Stimulated activated CD4-positive, alpha-beta T cell treated with anti-CD3 and anti-CD28 coated beads, Interleukin-2, amount 100 ng/mL, for 24 hours (primary cell): Measurements from ENCODE around the gene NSD2.
"Not testable (repeated sequence)": the region's sequence is repeated elsewhere in the genome, so short reads cannot be mapped to it uniquely, and the experiment has no call there.

ENCODE experiments used
- DNase-seq, 2 donors: peaks; one replicate each; pipeline ENCODE4 v3.0.0-alpha.2; 2020

The NSD2 gene

GRCh38 chr4:2008671-2008920 is 137.4 kb downstream of the NSD2 start:
- no peak for DNase-seq

- DNase-seq: peak; percentile 95
Measured at GRCh38 chr4:2008921-2009650, 137.9 kb downstream of the NSD2 start, which contains the start of gene NELFA. NELFA (minus strand) TSS chr4:2008974; CDS start chr4:2008959, 15 bp downstream.

- peak; percentile 50 to 65 for DNase-seq
Measured at GRCh38 chr4:2009651-2010233, 138.5 kb downstream of the NSD2 start.

GRCh38 chr4:2011583-2011982 is 140.4 kb downstream of the NSD2 start:
- DNase-seq: no peak

- DNase-seq: no peak
Measured at GRCh38 chr4:2015008-2015407, 143.8 kb downstream of the NSD2 start.

GRCh38 chr4:2021358-2022018 is 150.3 kb downstream of the NSD2 start:
- DNase-seq: not testable (repeated sequence)

- DNase-seq: no peak
Measured at GRCh38 chr4:2024683-2025082, 153.5 kb downstream of the NSD2 start.

- DNase-seq: no peak
Measured at GRCh38 chr4:2025817-2026216, 154.6 kb downstream of the NSD2 start.

- not testable (repeated sequence) for DNase-seq
Measured at GRCh38 chr4:2027120-2027519, 155.9 kb downstream of the NSD2 start.

GRCh38 chr4:2031161-2031560 is 160.0 kb downstream of the NSD2 start:
- DNase-seq: not testable (repeated sequence)
